GM23338 (cell line): ENCODE measurements around the gene CDK2. TPM values are rescaled to one million over a fixed set of nuclear protein-coding genes. Genes with fewer than 3 reads are reported as not detected.

ENCODE experiments used
- ATAC-seq: fragments of 200-7000 bp; cut with Tn5 transposase; 3 replicates; pipeline ENCODE4 v1.9.1; 2020
- DNase-seq: peaks from one replicate; pipeline ENCODE4 v3.0.0-alpha.2; 2015; ENCODE audit warnings: low spot score
- H2AFZ ChIP-seq: fragments of 200-600 bp; sonication (generic); 2 replicates; pipeline ENCODE4 v1.8.0; 2016; ENCODE audit warnings: antibody characterized with exemption, mild to moderate bottlenecking, moderate library complexity
- H3F3A ChIP-seq: fragments of 200-600 bp; sonication (generic); replicated peaks from 2 replicates; pipeline ENCODE4 v1.8.0; 2017; ENCODE audit warnings: antibody characterized with exemption, mixed run types, low read depth
- H3K27ac ChIP-seq: fragments of 200-600 bp; sonication (generic); 2 replicates; pipeline ENCODE4 v1.6.1; 2016; ENCODE audit warnings: low read depth
- H3K27me3 ChIP-seq: fragments of 200-600 bp; sonication (generic); 2 replicates; pipeline ENCODE4 v1.8.0; 2016; ENCODE audit warnings: mild to moderate bottlenecking, mixed run types, moderate library complexity; ENCODE audit not compliant: insufficient read depth
- H3K36me3 ChIP-seq: fragments of 200-600 bp; sonication (generic); 2 replicates; pipeline ENCODE4 v1.8.0; 2016; ENCODE audit warnings: mild to moderate bottlenecking; ENCODE audit not compliant: insufficient read depth
- H3K4me1 ChIP-seq: fragments of 200-600 bp; sonication (generic); 2 replicates; pipeline ENCODE4 v1.8.0; 2016; ENCODE audit warnings: mild to moderate bottlenecking, moderate library complexity; ENCODE audit not compliant: insufficient read depth
- H3K4me2 ChIP-seq: fragments of 200-600 bp; sonication (generic); 2 replicates; pipeline ENCODE4 v1.7.1; 2017; ENCODE audit warnings: mixed run types
- H3K4me3 ChIP-seq: fragments of 200-600 bp; sonication (generic); 2 replicates; pipeline ENCODE4 v1.6.1; 2016; ENCODE audit warnings: mixed run types
- H3K79me2 ChIP-seq: fragments of 200-600 bp; sonication (generic); replicated peaks from 2 replicates; pipeline ENCODE4 v1.8.0; 2017; ENCODE audit warnings: mild to moderate bottlenecking; ENCODE audit not compliant: insufficient read depth
- H3K9me2 ChIP-seq: fragments of 200-600 bp; sonication (generic); 2 replicates; pipeline ENCODE4 v1.8.0; 2017; ENCODE audit not compliant: insufficient read depth
- H4K20me1 ChIP-seq: fragments of 200-600 bp; sonication (generic); replicated peaks from 2 replicates; pipeline ENCODE4 v1.8.0; 2017; ENCODE audit warnings: mild to moderate bottlenecking; ENCODE audit not compliant: insufficient read depth
- H3K27ac Mint-ChIP-seq: 2 replicates; pipeline ENCODE4 v1.8.0; 2020; ENCODE audit warnings: inconsistent platforms, mild to moderate bottlenecking, moderate library complexity, mixed read lengths
- H3K27me3 Mint-ChIP-seq: 3 replicates; pipeline ENCODE4 v1.8.0; 2022; ENCODE audit warnings: low read depth, mild to moderate bottlenecking, moderate library complexity, mixed read lengths, inconsistent platforms; ENCODE audit not compliant: insufficient read depth, poor library complexity
- H3K36me3 Mint-ChIP-seq: 3 replicates; pipeline ENCODE4 v1.8.0; 2021; ENCODE audit warnings: low read depth, mild to moderate bottlenecking, inconsistent platforms, moderate library complexity, mixed read lengths
- H3K4me1 Mint-ChIP-seq: 3 replicates; pipeline ENCODE4 v1.8.0; 2020; ENCODE audit warnings: mild to moderate bottlenecking, inconsistent platforms, mixed read lengths
- H3K4me3 Mint-ChIP-seq: 3 replicates; pipeline ENCODE4 v1.8.0; 2021; ENCODE audit warnings: moderate library complexity, mild to moderate bottlenecking, inconsistent platforms, mixed read lengths
- H3K9me3 Mint-ChIP-seq: 3 replicates; pipeline ENCODE4 v1.8.0; 2020; ENCODE audit warnings: moderate library complexity, mild to moderate bottlenecking, inconsistent platforms, mixed read lengths
- CREB1 ChIP-seq: fragments of 250-450 bp; sonication (Bioruptor Pico); IDR thresholded peaks from 2 replicates; pipeline ENCODE4 v1.5.0; 2020; ENCODE audit warnings: low read depth, mild to moderate bottlenecking, moderate library complexity
- CTCF ChIP-seq, 2 experiments: fragments of 200-600 bp in 1 of 2; sonication (generic) in 1 of 2; conservative IDR thresholded peaks; 2 replicates each; pipeline versions ENCODE4 v1.5.1 to v1.6.1; 2016 to 2017; ENCODE audit warnings: antibody characterized with exemption in 2 of 2, low read depth in 2 of 2, mild to moderate bottlenecking in 2 of 2, moderate library complexity in 1 of 2
- EZH2 ChIP-seq: fragments of 200-600 bp; sonication (generic); IDR thresholded peaks from one replicate; pipeline ENCODE4 v1.8.0; 2017; ENCODE audit warnings: antibody characterized with exemption, mild to moderate bottlenecking, low read depth; ENCODE audit not compliant: unreplicated experiment
- EZH2phosphoT487 ChIP-seq: fragments of 200-600 bp; sonication (generic); IDR thresholded peaks from one replicate; pipeline ENCODE4 v1.8.1; 2018; ENCODE audit warnings: antibody characterized with exemption; ENCODE audit not compliant: unreplicated experiment
- JUNB ChIP-seq: IDR thresholded peaks from one replicate; pipeline ENCODE4 v1.6.1; 2016; ENCODE audit warnings: antibody characterized with exemption; ENCODE audit not compliant: unreplicated experiment
- POLR2AphosphoS5 ChIP-seq: IDR thresholded peaks from 2 replicates; pipeline ENCODE4 v1.6.1; 2016; ENCODE audit warnings: antibody characterized with exemption, low read depth
- REST ChIP-seq: IDR thresholded peaks from one replicate; pipeline ENCODE4 v1.6.1; 2018; ENCODE audit warnings: antibody characterized with exemption; ENCODE audit not compliant: unreplicated experiment
- STAT1 ChIP-seq: IDR thresholded peaks from one replicate; pipeline ENCODE4 v1.6.1; 2016; ENCODE audit warnings: antibody characterized with exemption; ENCODE audit not compliant: unreplicated experiment
- ZNF331 ChIP-seq: fragments of 250-450 bp; sonication (Bioruptor Pico); IDR thresholded peaks from 2 replicates; pipeline ENCODE4 v1.5.0; 2020; ENCODE audit warnings: low read depth, mild to moderate bottlenecking, moderate library complexity
- ZNF462 ChIP-seq: fragments of 250-450 bp; sonication (Bioruptor Pico); IDR thresholded peaks from 2 replicates; pipeline ENCODE4 v1.5.0; 2020; ENCODE audit warnings: mild to moderate bottlenecking, moderate library complexity
- polyA plus RNA-seq: library from polyadenylated mRNA; unstranded; fragments of >200 nt; fragmentation: Nextera tagmentation; extraction: Ambion mirVana; gene quantifications from 2 replicates; pipeline ENCODE4 v1.2.1, GENCODE V29; 2016
- total RNA-seq: library from RNA; depleted of rRNA; stranded (reverse); fragments of >200 nt; shearing (Covaris generic); gene quantifications from 2 replicates; pipeline ENCODE4 v1.2.3, GENCODE V29; 2014

The CDK2 gene
- total and polyA plus RNA-seq, 2 experiments from 2014 or later = 15.2 to 31.0 TPM

GRCh38 chr12:56010111-56010570 lies 43.5 kb downstream of the CDK2 start:
- no peak for TF ChIP-seq ZNF462 (CRISPR knock-in tag)
- Mint-ChIP-seq H3K27ac (0 out of 2 replicates have a peak overlapping the region, but pooled peaks have one; percentile 7), H3K4me3 (no peak overlapping the region), H3K9me3 (no peaks in the 10 kb centered on the region), H3K4me1 (peaks cover 9% of the 10 kb centered on the region), H3K36me3 (peaks cover 5% of the 10 kb centered on the region; the same call in 2 of the 3 replicates), H3K27me3 (peaks cover 17% of the 10 kb centered on the region)
- Histone ChIP-seq H3K4me3 (no peak overlapping the region), H2AFZ (no peak overlapping the region), H3K27me3 (no peaks in the 10 kb centered on the region), H4K20me1 (no peaks in the 10 kb centered on the region), H3K27ac (no peak overlapping the region), H3K4me1 (peaks cover 5% of the 10 kb centered on the region), H3K36me3 (no peaks in the 10 kb centered on the region), H3K79me2 (no peaks in the 10 kb centered on the region), H3K4me2 (no peak overlapping the region), H3K9me2 (no peaks in the 10 kb centered on the region), H3F3A (0 out of 2 replicates have a peak, but pooled peaks cover 12% of the 10 kb centered on the region)
- ATAC-seq (no peak), DNase-seq (no peak)

GRCh38 chr12:56011509-56012090 lies 45.0 kb downstream of the CDK2 start:
- ATAC-seq (no peak), DNase-seq (no peak)
- Histone ChIP-seq H4K20me1 (no peaks in the 10 kb centered on the region), H3K4me3 (no peak overlapping the region), H3F3A (0 out of 2 replicates have a peak, but pooled peaks cover 7% of the 10 kb centered on the region), H2AFZ (no peak overlapping the region), H3K27ac (no peak overlapping the region), H3K4me1 (peaks cover 5% of the 10 kb centered on the region), H3K79me2 (no peaks in the 10 kb centered on the region), H3K36me3 (no peaks in the 10 kb centered on the region), H3K27me3 (no peaks in the 10 kb centered on the region), H3K9me2 (no peaks in the 10 kb centered on the region), H3K4me2 (no peak overlapping the region)
- no peak overlapping the region for H3K27ac Mint-ChIP-seq
- peaks cover 14% of the 10 kb centered on the region for H3K27me3 Mint-ChIP-seq
- H3K9me3 Mint-ChIP-seq = no peaks in the 10 kb centered on the region
- peaks cover 9% of the 10 kb centered on the region for H3K4me1 Mint-ChIP-seq
- H3K36me3 Mint-ChIP-seq = peaks cover 5% of the 10 kb centered on the region; the same call in 1 of the 3 replicates
- H3K4me3 Mint-ChIP-seq = no peak overlapping the region
- no peak for TF ChIP-seq JUNB
- TF ChIP-seq CREB1 (CRISPR knock-in tag) = no peak
- no peak for TF ChIP-seq EZH2
- TF ChIP-seq POLR2AphosphoS5 = no peak
- no peak for TF ChIP-seq EZH2phosphoT487
- no peak for TF ChIP-seq ZNF331 (CRISPR knock-in tag)
- no peak for TF ChIP-seq REST
- TF ChIP-seq STAT1 = no peak
- no peak for TF ChIP-seq CTCF (conservative IDR thresholded peaks at IDR 0.05; ENCODE audit: low read depth in 2 of 2)
